ENCODE data around the gene PTK7.
"Not testable (repeated sequence)": the region's sequence is repeated elsewhere in the genome, so short reads cannot be mapped to it uniquely, and the experiment has no call there.

PTK7 gene

GRCh38 chr6:43040542-43041257 is 35.4 kb upstream of the PTK7 start:
- Histone ChIP-seq H3K27me3 (ENCODE audit: control insufficient read depth, insufficient read depth, low read length) (no peaks in the 10 kb centered on the region), H3K27ac (ENCODE audit: low read depth, low read length) (no peak overlapping the region), H3K4me1 (ENCODE audit: control insufficient read depth, insufficient read depth, low read length) (no peaks in the 10 kb centered on the region), H3K9ac (ENCODE audit: low read length) (no peak overlapping the region), H3K36me3 (ENCODE audit: control insufficient read depth, insufficient read depth, low read length) (peaks cover 86% of the 10 kb centered on the region), H3K9me3 (ENCODE audit: control insufficient read depth, insufficient read depth, low read depth, low read length) (no peaks in the 10 kb centered on the region), H3K4me3 (ENCODE audit: low read depth, low read length) (no peak overlapping the region)

DNA sequence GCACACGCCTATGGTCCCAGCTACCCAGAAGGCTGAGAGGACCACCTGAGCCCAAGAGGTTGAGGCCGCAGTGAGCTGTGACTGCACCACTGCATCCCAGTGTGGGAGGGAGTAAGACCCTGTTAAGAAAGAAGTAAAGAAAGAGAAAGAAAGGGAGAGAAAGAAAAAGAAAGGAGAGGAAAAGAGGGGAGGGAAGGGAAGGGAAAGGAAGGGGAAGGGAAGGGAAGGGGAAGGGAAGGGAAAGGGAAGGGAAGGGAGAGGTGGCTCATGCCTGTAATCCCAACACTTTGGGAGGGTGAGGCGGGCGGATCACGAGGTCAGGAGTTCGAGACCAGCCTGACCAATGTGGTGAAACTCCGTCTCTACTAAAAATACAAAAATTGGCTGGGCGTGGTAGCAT is 34.6 kb upstream of the PTK7 start:
- not testable (repeated sequence) for H3K4me1 ChIP-seq (ENCODE audit: control insufficient read depth, insufficient read depth, low read length); H3K9me3 ChIP-seq (ENCODE audit: control insufficient read depth, insufficient read depth, low read depth, low read length); H3K4me3 ChIP-seq (ENCODE audit: low read depth, low read length); H3K9ac ChIP-seq (ENCODE audit: low read length); H3K27me3 ChIP-seq (ENCODE audit: control insufficient read depth, insufficient read depth, low read length); H3K27ac ChIP-seq (ENCODE audit: low read depth, low read length)
- peaks cover 89% of the 10 kb centered on the region for H3K36me3 ChIP-seq (ENCODE audit: control insufficient read depth, insufficient read depth, low read length)

DNA sequence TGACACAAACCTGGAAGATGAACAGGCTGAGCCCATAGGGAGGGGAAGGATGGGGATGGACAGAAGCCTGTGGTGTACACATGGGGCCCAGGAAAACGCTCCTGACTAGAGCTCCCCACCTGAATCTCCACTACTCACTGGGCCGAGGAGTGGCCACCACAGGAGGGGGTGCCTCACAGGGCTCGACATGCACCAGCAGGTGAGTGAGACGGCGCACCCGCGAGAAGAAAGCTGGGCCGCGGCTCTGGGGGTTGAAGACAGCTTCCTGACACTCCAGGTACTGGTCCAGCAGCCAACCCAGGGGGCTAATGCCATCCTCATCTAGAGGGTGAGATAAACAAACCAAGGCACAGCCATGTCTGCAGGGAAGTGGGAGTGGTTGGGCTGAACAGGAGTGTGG is 32.8 kb upstream of the PTK7 start:
- Histone ChIP-seq H3K27ac (ENCODE audit: low read depth, low read length) (no peak overlapping the region), H3K36me3 (ENCODE audit: control insufficient read depth, insufficient read depth, low read length) (peaks cover 89% of the 10 kb centered on the region), H3K4me1 (ENCODE audit: control insufficient read depth, insufficient read depth, low read length) (no peaks in the 10 kb centered on the region), H3K4me3 (ENCODE audit: low read depth, low read length) (no peak overlapping the region), H3K27me3 (ENCODE audit: control insufficient read depth, insufficient read depth, low read length) (no peaks in the 10 kb centered on the region), H3K9me3 (ENCODE audit: control insufficient read depth, insufficient read depth, low read depth, low read length) (no peaks in the 10 kb centered on the region), H3K9ac (ENCODE audit: low read length) (no peak overlapping the region)

DNA sequence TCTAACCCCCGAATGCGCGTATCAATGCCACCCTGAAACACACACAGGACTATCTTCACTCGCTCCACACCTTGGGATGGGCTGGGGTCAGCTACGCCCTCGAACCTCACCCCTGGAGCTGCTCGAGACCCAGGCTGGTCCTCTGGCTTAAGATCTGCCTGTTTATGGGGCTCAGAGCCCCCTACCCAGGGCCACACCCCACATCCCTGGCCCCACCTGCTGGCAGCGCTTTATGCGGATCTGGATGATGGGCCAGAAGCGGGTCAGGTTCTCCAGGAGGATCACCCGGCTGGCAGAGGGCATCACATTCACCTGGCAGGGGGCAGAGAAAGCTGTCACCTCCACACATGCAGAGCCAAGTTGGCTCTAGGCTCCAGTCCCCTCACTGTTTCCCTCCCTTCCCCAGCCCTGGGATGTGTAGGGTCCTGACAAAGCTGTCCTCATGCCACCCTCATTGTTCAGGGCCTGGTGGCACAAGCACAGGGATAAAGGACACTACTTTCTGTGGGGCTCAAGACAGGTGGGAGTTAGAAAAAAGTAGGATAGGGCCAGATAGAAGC is 30.7 kb upstream of the PTK7 start:
- Histone ChIP-seq H3K36me3 (ENCODE audit: control insufficient read depth, insufficient read depth, low read length) (peaks cover 86% of the 10 kb centered on the region), H3K27me3 (ENCODE audit: control insufficient read depth, insufficient read depth, low read length) (no peaks in the 10 kb centered on the region), H3K27ac (ENCODE audit: low read depth, low read length) (no peak overlapping the region), H3K9ac (ENCODE audit: low read length) (no peak overlapping the region), H3K9me3 (ENCODE audit: control insufficient read depth, insufficient read depth, low read depth, low read length) (no peaks in the 10 kb centered on the region), H3K4me1 (ENCODE audit: control insufficient read depth, insufficient read depth, low read length) (no peaks in the 10 kb centered on the region), H3K4me3 (ENCODE audit: low read depth, low read length) (no peak overlapping the region)

DNA sequence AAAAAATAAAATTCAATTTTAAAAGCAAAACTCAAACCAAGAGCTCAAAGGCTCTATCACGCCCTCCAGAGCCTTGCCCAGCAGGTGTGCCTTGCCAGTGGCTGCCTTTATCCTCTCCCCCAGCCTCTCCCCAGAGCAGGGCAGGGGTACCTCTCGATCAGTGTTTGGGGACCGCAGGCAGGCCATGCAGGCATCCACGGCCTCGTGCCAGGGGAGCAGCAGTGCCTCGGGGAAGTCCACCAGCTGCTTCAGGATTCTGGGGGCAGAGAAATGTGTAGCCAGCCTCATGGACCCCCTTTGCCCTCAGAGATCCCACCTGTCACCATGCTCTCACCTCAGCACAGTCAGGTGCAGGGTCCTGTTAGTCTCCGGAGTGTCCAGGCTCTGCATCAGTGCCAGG is 28.1 kb upstream of the PTK7 start:
- Histone ChIP-seq H3K27me3 (ENCODE audit: control insufficient read depth, insufficient read depth, low read length) (no peaks in the 10 kb centered on the region), H3K4me1 (ENCODE audit: control insufficient read depth, insufficient read depth, low read length) (peaks cover 11% of the 10 kb centered on the region; the same call in 1 of the 2 replicates), H3K9me3 (ENCODE audit: control insufficient read depth, insufficient read depth, low read depth, low read length) (no peaks in the 10 kb centered on the region), H3K4me3 (ENCODE audit: low read depth, low read length) (no peak overlapping the region), H3K27ac (ENCODE audit: low read depth, low read length) (no peak overlapping the region), H3K36me3 (ENCODE audit: control insufficient read depth, insufficient read depth, low read length) (peaks cover 81% of the 10 kb centered on the region), H3K9ac (ENCODE audit: low read length) (no peak overlapping the region)

DNA sequence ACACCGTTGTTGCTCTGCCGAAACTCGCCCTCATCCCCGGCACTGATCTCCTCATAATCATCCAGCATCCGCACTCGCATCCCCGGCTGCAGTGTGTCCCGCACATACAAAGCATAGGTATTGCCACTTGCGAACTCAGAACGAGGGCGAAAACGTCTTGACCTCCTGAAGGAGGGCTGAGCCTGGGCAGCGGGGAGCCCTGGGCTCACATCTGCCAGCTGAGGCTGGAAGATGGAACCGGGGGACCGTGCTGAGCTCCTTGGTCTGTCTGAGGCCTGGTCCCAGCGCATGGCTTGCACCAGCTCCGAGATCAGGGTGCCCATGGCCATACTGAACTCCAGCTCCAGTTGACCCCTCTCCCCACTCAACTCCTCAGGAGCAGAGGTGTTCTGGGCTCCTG is 25.1 kb upstream of the PTK7 start:
- no peak overlapping the region for H3K27ac ChIP-seq (ENCODE audit: low read depth, low read length)
- H3K9ac ChIP-seq (ENCODE audit: low read length) = no peak overlapping the region
- H3K27me3 ChIP-seq (ENCODE audit: control insufficient read depth, insufficient read depth, low read length) = no peaks in the 10 kb centered on the region
- peaks cover 65% of the 10 kb centered on the region for H3K36me3 ChIP-seq (ENCODE audit: control insufficient read depth, insufficient read depth, low read length)
- no peak overlapping the region for H3K4me3 ChIP-seq (ENCODE audit: low read depth, low read length)
- H3K9me3 ChIP-seq (ENCODE audit: control insufficient read depth, insufficient read depth, low read depth, low read length) = no peaks in the 10 kb centered on the region
- peaks cover 12% of the 10 kb centered on the region for H3K4me1 ChIP-seq (ENCODE audit: control insufficient read depth, insufficient read depth, low read length)

GRCh38 chr6:43052225-43052841 is 23.8 kb upstream of the PTK7 start:
- Histone ChIP-seq H3K27ac (ENCODE audit: low read depth, low read length) (no peak overlapping the region), H3K9me3 (ENCODE audit: control insufficient read depth, insufficient read depth, low read depth, low read length) (no peaks in the 10 kb centered on the region), H3K4me1 (ENCODE audit: control insufficient read depth, insufficient read depth, low read length) (peaks cover 12% of the 10 kb centered on the region), H3K4me3 (ENCODE audit: low read depth, low read length) (peak overlapping the region; percentile 94), H3K9ac (ENCODE audit: low read length) (peak overlapping the region; percentile 97), H3K36me3 (ENCODE audit: control insufficient read depth, insufficient read depth, low read length) (peaks cover 56% of the 10 kb centered on the region), H3K27me3 (ENCODE audit: control insufficient read depth, insufficient read depth, low read length) (no peaks in the 10 kb centered on the region)

DNA sequence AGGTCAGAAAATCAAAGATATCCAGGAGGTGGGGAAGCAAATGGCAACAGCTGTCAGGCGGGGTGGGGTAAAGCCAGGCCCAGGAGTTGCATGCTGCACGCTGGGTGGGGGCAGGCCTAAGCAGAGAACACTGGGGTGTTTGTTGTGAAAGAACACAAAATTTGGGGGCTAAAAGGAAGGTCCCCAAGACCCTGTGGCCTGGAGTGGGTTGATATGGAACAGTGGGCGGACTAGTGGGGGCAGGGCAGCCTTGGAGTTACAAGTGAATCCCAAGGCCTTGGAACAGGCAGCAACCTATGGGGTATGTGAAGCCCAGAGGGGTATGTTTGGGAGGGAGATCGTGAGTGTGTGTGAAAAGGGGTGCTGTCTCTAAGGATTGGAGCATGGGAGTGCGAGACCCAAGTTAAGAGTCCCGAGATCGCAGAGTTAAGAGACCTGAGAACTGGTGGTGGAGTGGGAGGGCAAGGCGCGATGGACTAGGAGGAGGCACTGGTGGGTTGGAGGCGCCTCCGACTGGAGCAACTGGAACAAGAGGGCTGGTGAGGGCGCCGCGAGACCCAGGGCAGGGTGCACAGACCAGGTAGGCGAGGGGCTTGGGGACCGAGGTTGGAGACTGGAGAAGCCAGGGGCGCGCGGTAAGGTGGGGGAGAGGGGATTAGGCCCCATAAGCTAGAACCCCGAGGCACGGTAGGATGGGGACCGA is 23.1 kb upstream of the PTK7 start:
- Histone ChIP-seq H3K9me3 (ENCODE audit: control insufficient read depth, insufficient read depth, low read depth, low read length) (no peaks in the 10 kb centered on the region), H3K4me1 (ENCODE audit: control insufficient read depth, insufficient read depth, low read length) (peaks cover 12% of the 10 kb centered on the region), H3K27ac (ENCODE audit: low read depth, low read length) (peak overlapping the region; percentile 88), H3K9ac (ENCODE audit: low read length) (peak overlapping the region; percentile 97), H3K36me3 (ENCODE audit: control insufficient read depth, insufficient read depth, low read length) (peaks cover 55% of the 10 kb centered on the region), H3K27me3 (ENCODE audit: control insufficient read depth, insufficient read depth, low read length) (no peaks in the 10 kb centered on the region), H3K4me3 (ENCODE audit: low read depth, low read length) (peak overlapping the region; percentile 94)

- no peaks in the 10 kb centered on the region for H3K9me3 ChIP-seq (ENCODE audit: control insufficient read depth, insufficient read depth, low read depth, low read length)
- H3K27ac ChIP-seq (ENCODE audit: low read depth, low read length) = peak within 1 kb of the TSS; percentile 88
- peak within 1 kb of the TSS; percentile 94 for H3K4me3 ChIP-seq (ENCODE audit: low read depth, low read length)
- H3K9ac ChIP-seq (ENCODE audit: low read length) = peak within 1 kb of the TSS; percentile 97
- peaks cover 17% of the 10 kb centered on the region for H3K4me1 ChIP-seq (ENCODE audit: control insufficient read depth, insufficient read depth, low read length)
- no peaks in the 10 kb centered on the region for H3K27me3 ChIP-seq (ENCODE audit: control insufficient read depth, insufficient read depth, low read length)
- peaks cover 53% of the 10 kb centered on the region for H3K36me3 ChIP-seq (ENCODE audit: control insufficient read depth, insufficient read depth, low read length)
Measured at GRCh38 chr6:43053545-43054205, 22.4 kb upstream of the PTK7 start, which contains the start of gene CUL7. Gene CUL7 (minus strand): TSS chr6:43053851. CDS start chr6:43052788, 1,063 bp downstream.

DNA sequence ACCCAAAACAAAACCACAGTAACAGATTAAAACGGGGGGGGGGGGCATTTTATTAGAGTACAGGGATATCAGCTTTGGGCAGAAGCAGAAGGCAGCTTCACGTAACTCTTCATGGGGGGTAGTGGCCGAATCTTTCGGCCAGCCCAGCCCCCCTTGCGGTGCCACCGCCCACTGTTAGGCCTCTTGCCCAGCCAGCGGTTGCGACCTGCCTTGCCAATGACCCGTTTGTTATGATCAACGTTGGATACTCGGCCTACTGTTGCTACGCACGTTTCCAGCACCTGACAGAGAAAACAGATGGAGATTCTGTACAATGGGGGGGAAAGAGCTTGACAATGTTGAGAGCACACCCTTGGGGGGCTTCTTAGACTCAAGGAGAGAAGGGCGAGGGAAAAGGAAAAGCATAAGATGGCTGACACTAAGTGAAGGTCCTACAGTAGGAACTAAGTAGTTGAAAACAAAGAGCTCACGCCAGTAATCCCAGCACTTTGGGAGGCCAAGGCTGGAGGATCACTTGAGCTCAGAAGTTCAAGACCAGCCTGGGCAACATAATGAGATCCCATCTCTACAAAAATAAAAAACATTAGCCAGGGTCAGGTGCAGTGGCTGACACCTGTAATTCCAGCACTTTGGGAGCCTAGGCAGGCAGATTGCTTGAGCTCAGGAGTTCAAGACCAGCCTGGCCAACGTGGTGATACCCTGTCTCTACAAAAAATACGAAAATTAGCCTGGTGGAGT is 21.7 kb upstream of the PTK7 start:
- Histone ChIP-seq H3K9me3 (ENCODE audit: control insufficient read depth, insufficient read depth, low read depth, low read length) (no peaks in the 10 kb centered on the region), H3K9ac (ENCODE audit: low read length) (no peak overlapping the region), H3K4me3 (ENCODE audit: low read depth, low read length) (peak overlapping the region; percentile 94), H3K4me1 (ENCODE audit: control insufficient read depth, insufficient read depth, low read length) (peaks cover 17% of the 10 kb centered on the region), H3K27me3 (ENCODE audit: control insufficient read depth, insufficient read depth, low read length) (no peaks in the 10 kb centered on the region), H3K36me3 (ENCODE audit: control insufficient read depth, insufficient read depth, low read length) (peaks cover 47% of the 10 kb centered on the region), H3K27ac (ENCODE audit: low read depth, low read length) (peak overlapping the region; percentile 88; the same call in 1 of the 2 replicates)

All from HUES6 (cell line).